HG03095 (cell line): ENCODE data around the gene NPHP4.

Experiments used
- ATAC-seq: cut with Tn5 transposase; IDR thresholded peaks from one replicate; pipeline ENCODE4 v1.9.1; 2021; ENCODE audit warnings: moderate library complexity; ENCODE audit not compliant: unreplicated experiment

Gene NPHP4

DNA sequence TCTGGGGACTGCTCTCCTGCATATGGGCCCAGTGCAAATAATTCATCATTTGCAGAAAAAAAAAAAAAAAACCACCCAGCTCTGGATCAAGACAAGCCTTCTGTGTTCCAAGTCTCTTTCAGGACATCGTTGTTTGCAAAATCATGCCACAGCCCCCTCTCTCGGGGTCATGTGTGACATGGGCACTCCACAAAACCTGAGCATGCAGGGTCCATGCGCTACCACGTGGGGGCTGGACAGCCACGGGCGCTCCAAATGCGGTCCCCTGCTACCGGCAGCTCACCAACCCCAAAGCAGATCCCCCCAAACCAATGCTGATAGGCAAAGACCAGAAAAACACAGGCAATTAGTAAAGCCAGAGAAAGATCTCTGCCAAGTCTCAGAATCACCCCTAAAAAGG, 17.6 kb downstream of the NPHP4 start:
- ATAC-seq, result no peak

DNA sequence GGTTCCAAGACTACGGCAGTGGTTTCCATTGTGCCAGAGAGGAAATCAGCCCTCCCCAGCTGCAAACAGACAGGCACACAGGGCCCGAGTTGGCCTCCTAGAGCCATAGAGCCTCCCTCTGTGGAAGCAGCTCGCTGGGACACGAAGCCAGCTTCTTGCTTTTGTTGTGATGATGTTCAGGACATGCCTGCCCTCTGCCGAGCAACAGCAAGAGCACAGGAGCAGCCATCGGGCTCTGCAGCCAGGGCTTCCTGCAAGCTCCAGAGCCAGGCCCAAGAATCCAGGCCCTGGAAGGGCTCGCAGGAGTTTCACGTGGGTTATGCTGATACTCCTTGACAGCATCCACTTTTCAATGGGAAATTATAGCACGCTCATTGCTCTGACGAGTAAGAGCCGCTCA, 18.5 kb downstream of the NPHP4 start:
- ATAC-seq, result no peak

DNA sequence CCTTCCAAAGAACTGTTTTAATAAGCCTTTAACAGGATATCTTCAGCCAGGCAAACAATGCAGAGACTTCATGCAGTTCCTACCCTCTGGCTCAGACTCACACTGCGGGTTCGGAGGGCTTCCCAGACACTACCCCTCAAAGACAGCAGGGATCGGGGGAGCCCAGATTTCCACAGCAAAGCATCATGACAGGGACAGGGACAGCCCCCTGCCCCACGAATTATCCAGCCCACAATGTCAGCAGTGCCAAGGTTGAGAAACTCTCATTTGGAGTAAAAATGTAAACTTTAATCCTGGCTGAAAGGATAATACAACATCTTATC, 20.1 kb downstream of the NPHP4 start:
- ATAC-seq, result no peak

DNA sequence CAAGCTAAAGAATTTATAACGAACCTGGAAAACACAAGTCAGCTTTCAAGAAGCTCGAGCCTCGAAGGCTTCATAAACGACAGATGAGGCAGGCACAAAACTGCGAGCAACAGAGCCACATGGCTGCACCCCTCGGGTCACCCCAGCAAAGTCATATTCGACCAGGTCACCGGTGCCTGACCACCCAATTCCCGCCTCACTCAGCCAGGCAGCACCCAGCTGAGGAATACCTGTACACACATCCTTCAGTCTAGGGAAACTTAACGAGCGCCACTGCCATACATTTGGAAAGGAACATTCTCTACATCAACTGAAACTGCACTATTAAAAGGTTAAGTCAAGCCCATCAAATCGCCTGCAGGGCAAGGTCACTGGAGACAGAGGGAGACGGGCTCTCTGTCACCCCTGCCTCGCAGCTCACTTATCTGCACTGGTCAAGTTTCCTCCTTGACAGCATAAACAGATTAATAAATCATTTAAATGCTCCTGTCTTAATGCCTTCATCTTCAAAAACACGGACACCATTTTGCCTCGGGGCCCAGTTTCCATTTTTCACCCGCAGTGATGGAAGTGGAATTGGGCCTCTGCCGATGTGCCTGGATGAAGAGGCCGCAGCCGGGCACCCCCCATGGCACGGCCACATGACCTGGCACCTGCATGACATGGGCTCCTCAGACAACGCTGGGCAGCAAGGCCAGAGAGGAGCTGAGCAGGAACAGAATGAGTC, 20.6 kb downstream of the NPHP4 start:
- ATAC-seq, result no peak

DNA sequence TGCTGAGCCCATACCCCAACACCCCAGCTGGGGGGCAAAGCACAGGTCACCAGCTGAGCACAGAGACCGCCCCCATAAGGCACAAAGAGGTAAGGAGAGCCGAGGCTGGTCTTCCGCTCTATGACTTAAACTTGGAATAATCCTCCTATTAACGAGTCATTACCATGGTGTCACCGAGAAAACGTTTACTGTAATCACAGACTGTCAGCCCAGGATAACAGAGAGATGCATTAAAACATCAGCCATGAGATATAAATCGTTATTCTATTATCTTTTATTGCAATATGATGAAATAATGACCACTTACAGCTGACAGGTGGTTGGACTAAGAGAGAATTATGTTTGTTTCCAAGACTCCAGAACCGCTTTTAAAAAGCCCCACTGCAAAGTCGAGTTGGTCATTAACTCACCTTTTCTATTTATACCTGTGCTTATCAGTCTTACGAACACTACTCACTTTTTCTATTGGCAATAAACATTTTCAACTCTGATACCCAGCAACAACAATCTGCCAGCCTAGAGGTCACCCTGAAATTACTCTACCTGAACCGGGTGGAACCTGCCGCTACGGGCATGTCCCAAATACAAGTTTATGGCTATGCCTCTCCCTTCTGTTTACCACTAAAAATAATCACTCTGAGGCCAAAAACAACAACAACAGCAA, 21.5 kb downstream of the NPHP4 start:
- ATAC-seq, result no peak

DNA sequence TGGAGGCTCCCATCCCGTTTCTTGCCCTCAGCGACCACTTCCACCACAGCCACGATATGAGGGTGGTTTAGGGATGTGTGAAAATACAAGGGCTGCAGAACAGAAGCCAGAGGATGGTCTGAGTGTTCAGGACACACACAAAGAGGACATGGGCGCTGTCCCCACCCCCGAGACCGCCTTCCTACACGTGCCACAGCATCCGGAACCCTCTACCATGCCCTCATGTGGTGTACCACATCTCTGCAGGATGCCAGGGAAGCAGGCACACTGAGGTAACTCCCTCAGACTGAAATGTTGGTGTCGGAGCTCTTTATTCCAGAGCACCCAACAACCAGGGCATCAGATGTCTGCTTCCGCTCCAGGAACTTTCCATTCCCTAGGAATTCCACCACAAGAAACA, 23.1 kb downstream of the NPHP4 start:
- ATAC-seq, result no peak

DNA sequence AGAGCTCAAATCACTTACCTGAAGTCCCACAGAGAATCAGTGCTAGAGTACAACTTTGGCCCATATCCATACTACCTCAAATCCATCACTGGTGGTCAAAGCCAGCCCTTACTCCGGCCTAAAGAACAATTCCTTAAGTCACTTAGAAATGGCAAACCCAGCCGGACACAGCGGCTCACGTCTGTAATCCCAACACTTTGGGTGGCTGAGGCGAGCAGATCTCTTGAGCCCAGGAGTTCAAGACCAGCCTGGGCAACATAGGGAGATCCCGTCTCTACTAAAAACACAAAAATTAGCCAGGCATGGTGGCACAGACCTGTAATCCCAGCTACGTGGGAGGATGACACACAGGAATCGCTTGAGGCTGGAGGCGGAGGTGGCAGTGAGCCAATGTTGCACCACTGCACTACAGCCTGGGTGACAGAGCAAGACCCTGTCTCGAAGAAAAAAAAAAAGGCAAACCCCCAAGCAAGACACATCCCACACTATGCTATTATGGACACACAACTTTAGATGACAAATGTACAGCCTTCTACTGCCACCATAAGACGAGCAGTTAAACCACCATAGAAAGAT, 24.0 kb downstream of the NPHP4 start:
- no peak for ATAC-seq

DNA sequence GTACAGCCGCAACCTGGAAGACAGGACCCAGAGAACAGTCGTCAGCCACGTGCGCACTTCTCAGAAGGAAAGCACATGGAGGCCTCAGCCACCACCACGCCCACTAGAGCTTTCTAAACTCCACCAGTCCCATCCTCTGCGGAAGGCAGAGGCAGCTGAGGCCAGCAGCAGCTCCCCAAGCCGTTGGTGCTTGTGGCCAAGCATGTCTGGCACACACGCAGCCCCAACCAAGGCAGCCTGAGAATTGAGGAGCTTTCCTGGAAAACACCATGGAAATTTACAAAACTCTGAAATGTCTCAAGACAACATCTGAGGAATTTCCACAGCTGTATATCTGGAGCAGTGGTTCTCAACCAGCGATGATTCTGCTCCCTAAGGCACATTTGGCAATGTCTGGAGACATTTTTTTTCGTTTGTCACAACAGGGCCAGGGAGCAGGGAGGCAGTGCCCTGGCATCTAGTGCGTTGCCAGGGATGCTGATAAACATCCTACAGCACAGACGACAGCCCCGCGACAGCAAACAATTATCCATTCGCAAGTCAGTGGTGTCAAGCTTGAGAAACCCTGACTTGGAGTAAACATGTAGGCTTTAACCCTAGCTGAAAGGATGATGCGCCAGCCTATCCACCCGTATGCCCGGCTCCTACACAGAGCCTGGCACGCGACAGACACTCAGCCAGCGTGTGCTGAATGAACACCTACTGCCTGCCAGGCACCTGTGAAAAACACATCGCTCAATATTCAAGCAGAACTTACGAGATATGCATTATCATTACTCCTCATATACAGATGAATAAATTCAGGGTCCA, 24.7 kb downstream of the NPHP4 start:
- no peak for ATAC-seq

DNA sequence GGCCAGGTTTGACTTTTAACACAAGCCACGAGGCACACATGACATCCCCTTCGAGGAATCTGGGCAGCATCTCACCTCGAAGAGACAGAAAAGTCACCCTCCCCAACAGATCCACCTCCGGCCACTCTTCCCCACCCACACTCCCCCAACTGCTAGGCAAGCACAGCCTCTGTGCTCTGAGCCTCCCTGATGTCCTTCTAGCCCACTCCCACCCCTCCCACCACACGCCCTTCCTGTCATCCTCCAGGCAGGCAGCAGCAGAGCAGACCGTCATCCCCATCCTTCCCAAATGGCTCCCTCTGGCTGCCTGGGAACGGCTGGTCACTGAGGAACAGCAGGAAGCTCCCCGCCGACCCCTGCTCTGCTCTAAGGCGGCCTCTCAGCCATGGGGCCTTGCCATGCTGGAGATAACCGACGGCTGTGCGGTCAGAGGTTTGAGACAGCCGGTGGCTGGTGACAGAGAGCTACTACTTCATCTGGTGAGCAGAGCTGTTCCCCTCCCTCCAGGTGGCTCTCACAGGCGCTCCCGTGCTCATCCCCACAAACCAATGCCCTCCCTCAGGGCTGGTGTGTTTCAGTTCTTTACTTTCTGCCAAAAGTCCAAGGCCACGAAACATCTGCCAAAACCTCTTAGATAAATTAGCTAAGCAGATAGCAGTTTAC, 25.6 kb downstream of the NPHP4 start:
- no peak for ATAC-seq

DNA sequence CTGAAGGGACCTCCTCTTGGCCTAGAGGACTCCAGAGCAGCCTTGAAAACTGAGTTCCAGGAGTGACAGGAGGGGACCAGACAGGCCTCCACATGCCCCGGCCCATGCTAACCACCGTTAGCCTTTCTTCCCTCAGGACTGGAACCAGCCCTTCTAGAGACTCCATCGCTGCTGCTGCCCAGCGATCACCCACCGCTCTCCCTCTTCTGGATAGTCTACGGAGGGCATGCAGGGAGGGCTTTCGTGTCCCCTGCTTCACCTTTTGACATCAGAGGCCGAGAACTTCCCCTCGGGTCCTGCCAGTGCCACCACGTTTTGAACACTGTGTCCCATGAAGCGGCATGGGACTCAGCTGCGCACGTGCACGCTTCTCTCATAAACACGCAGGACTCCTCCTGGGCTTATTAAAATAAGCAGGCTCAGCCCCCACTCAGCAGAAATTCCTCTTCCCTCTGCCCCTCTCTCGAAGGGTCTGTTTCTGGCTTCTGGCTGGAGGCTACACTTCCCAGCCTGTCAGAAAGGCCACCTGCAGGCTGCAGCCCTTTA, 26.6 kb downstream of the NPHP4 start:
- no peak for ATAC-seq

DNA sequence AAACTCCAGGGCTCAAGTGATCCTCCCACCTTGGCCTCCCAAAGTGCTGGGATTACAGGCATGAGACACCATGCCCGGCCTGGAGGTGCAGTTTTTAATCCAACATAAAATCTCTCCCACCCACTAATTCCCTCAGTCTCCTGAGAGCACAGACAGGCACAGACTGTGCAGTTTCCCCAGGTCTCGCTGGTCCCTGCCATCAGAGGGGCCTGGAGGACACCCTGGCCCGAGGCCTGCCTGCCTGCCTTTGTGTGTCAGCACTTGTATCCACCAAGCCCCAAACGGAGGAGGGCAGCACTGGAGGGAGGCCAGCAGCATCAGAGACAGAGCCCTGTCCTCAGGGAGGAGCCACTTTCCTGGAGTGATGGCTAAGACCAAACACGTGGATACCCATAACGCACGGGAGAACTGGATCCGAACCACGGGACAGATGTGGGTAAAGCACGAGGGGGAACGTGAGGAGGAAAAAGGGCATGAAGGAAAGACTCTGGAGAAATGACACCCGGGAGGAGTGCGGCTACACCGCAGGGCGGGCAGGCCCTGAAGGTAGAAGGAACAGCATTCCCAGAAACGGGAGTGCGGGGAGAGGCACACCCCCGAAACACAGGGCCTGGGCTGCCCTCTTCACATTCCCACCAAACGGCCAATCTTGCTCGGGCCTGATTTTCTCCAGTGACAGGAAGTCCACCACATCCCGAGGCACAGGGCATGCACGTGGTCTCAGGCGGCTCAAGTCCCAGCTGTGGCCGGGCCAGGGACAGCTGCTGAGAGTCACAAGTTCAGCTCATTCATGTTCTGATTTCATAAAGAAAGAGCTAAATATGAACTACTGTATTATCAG, 29.7 kb downstream of the NPHP4 start:
- ATAC-seq, result no peak

DNA sequence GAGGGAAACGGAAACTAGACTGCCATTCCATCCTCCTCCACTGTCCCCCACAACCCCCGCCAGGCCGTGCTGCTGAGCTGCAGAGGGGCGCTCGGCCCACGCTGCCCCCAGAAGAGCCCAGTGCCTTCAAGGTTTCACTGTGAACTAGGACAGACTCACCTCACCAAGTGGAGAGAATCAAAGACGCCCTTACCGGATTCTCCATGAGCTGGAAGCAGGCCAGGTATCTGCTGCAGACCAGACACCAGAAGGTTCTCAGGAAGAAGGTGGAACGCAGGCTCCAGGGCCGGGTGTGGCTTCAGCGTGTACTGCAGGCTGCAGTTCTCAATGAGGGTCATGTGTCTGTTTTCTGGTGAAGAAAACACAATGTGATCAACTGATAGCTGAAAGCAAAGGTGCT, 30.6 kb downstream of the NPHP4 start:
- no peak for ATAC-seq

DNA sequence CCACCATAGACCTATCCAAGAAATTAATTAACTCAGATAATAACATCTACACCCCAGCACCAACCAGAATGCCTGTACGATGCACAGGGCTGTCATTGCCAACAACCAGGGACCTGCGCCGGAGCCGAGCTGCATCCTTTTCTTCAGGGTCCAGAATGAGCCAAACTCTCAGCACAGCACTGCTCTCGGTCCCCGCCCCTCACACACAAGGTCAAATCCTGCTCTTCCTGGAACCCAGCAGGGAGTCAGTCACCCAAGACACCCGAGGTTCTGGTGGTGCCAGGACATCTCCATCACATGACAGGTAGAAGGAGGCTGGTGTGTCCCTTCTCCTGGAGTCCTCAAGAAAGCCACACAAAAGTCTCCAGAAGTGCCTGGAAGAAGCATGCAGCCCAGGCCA, 31.9 kb downstream of the NPHP4 start:
- ATAC-seq, result no peak

DNA sequence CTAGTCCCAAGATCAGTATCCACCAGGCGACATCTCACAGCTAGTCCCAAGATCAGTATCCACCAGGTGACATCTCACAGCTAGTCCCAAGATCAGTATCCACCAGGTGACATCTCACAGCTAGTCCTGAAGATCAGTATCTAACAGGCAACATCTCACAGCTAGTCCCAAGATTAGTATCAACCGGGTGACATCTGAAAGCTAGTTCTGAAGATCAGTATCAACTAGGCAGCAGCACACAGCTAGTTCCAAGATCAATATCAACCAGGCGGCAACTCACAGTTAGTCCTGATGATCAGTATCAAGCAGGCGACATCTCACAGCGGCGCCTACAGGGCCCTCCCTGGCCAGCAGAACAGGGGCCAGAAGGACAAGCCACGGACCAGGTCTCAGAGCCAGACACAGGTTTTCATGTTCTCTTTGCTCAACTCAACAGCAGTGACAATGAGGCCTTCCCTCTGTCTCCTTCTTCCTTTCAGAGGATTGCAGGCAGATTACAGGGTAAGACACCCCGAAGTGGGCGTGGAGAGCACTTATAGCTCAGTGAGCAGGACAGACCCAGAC, 32.5 kb downstream of the NPHP4 start:
- no peak for ATAC-seq

DNA sequence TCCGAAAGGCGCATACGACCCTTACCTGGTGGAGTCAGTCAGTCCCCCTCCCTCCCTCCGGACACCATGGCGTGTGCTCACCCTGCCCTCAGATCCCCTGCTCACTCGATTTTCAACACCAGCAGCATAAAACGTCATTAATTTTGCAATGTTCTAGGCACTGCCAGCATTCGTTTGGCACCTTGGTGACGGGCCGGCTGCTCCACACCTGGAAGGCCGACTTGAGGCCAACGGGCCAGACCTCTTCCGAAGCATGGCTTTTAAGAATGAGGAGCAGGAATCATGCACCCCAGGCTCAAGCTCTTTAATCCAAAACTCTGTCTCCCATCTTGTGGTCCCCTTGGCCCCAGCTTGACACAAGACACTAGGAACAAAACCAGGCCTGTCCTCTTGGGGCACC, 33.1 kb downstream of the NPHP4 start:
- ATAC-seq, result no peak

DNA sequence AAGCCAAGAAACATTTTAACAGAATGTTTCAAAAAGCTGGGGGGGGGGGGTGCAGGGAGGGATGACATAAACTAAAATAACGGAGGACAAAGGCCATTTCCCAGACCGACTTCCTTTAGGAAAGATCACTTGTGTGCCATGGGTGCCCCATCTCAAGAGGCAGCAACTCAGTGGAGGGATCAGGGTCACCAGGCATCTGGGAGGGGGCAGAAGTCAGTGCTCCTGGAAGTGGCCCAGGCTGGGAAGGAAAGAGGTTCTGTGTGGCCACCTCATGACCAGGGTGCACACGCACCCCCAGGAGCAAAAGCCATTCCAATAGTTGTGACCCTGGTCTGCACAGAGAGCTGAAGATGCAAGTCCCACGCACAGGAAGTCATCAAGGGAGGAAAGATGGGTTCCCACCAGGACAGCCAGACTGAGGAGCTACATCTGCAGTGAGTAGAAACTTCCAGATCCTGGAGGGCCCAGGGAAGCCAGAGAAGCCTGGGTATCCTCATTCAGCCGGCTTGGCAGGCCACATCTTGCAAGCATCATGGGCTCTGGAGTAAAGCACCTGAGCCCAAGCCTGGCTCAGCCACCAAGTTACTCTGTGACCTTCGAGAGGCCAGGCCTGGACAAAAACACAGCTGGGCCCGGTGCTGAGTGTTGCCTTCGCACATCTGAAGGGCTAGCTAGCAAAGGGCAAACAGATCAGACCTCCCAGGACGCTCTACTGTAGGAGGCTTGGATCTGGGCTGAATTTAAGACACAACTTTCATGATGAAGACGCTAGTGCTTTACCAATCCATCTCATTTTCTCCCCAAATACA, 36.0 kb downstream of the NPHP4 start:
- ATAC-seq, result no peak

DNA sequence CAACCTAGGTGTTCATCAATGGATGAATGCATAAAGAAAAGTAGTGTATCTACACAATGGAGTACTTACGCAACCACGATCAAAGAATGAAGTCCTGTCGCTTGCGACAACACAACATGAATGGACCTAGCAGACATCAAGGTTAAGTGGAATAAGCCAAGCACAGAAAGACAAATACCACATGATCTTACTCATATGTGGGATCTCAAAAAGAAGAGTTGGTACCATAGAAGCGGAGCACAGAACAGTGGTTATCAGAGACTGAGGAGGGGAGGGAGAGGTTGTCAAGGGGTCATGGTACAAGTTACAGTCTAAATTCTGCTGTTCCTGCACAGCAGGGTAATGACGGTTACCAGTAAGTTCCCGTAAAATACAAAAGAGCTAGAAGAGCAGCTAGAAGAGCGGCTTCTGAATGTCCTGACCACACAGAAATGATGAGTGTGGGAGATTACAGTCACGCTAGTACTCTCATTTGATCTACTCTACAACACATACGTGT, 36.7 kb downstream of the NPHP4 start:
- no peak for ATAC-seq

DNA sequence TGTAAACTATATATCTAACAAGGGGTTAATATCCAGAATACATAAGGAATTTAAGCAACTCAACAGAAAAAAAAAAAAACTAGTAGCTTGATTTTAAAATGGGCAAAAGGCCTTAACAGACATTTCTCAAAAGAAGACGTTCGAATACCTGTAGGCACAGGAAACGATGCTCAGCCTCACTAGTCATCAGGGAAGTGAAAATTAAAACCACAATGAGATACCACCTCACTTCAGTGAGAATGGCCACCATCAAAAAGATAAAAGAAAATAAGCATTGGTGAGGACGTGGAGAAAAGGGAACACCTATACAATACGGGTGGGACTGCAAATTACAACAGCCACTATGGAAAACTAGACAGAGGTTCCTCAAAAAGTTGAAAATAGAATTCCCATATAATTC, 37.3 kb downstream of the NPHP4 start:
- ATAC-seq, result no peak

DNA sequence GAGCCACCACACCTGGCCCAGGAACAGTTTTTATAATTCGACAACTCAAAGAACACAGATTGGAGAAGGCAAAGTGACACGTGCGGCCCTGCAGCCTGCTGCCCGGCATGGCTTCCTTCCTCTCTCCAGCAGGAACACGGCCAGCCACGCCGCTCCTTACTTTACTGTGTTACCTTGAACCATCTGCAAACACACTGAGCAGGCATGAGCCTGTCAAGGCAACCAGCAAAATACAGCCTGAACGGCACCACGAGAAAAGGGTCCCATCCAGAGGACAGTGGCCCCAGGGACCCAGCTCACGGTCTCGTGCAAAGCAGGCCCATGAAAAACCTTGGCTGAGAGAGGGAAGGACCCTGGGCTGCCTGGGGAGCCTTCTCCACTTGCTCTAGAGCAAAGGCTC, 38.8 kb downstream of the NPHP4 start:
- ATAC-seq, result no peak
